OCI-LY3 (cell line): Measurements from ENCODE around the gene TTLL11.

Experiments used
- H2AFZ ChIP-seq: fragments of 200-600, 300-600 bp; shearing (Covaris generic); 2 replicates; pipeline ENCODE4 v1.6.0; 2014; ENCODE audit warnings: antibody characterized with exemption, low read depth, low read length
- H3K27ac ChIP-seq: fragments of 200-600, 300-600 bp; sonication (generic); 2 replicates; pipeline ENCODE4 v1.5.1; 2014; ENCODE audit warnings: mild to moderate bottlenecking, low read length, moderate library complexity, mixed read lengths
- H3K27me3 ChIP-seq: fragments of 200-600, 300-600 bp; sonication (generic); 2 replicates; pipeline ENCODE4 v1.6.1; 2014; ENCODE audit warnings: low read depth, low read length, mixed read lengths
- H3K36me3 ChIP-seq: fragments of 200-600, 300-600 bp; sonication (generic); replicated peaks from 2 replicates; pipeline ENCODE3; 2014; ENCODE audit warnings: low read depth, low read length, mixed read lengths
- H3K4me1 ChIP-seq: fragments of 300-600, 200-600 bp; sonication (generic); 2 replicates; pipeline ENCODE4 v1.6.1; 2014; ENCODE audit warnings: low read length, mixed read lengths
- H3K4me2 ChIP-seq: fragments of 200-600, 300-600 bp; sonication (generic); 2 replicates; pipeline ENCODE4 v1.6.1; 2014; ENCODE audit warnings: low read length, mixed read lengths
- H3K4me3 ChIP-seq: fragments of 300-600, 200-600 bp; sonication (generic); 2 replicates; pipeline ENCODE4 v1.5.1; 2014; ENCODE audit warnings: antibody characterized with exemption, mild to moderate bottlenecking, low read length, moderate library complexity
- H3K79me2 ChIP-seq: fragments of 300-600, 200-600 bp; shearing (Covaris generic); 2 replicates; pipeline ENCODE4 v1.6.1; 2014; ENCODE audit warnings: mild to moderate bottlenecking, low read length, mixed read lengths
- H3K9ac ChIP-seq: fragments of 300-600, 200-600 bp; shearing (Covaris generic); 2 replicates; pipeline ENCODE4 v1.6.0; 2014; ENCODE audit warnings: mild to moderate bottlenecking, low read length, moderate library complexity
- H3K9me3 ChIP-seq: fragments of 200-600, 300-600 bp; shearing (Covaris generic); 2 replicates; pipeline ENCODE4 v1.6.1; 2014; ENCODE audit warnings: low read length, mixed read lengths; ENCODE audit not compliant: insufficient read depth
- H4K20me1 ChIP-seq: fragments of 200-600, 300-600 bp; sonication (generic); 2 replicates; pipeline ENCODE4 v1.6.1; 2016; ENCODE audit warnings: low read length, mixed read lengths; ENCODE audit not compliant: insufficient read depth
- EZH2phosphoT487 ChIP-seq: fragments of 200-600 bp; shearing (Covaris generic); IDR thresholded peaks from 2 replicates; pipeline ENCODE4 v1.6.1; 2018; ENCODE audit warnings: antibody characterized with exemption, mixed run types, low read depth
- TF ChIP-seq, protein P1 (sequence below): fragments of 200-600, 300-600 bp; sonication (generic); IDR thresholded peaks from 2 replicates; pipeline ENCODE4 v1.5.1; 2014; ENCODE audit warnings: antibody characterized with exemption, low read length, low read depth

The TTLL11 gene

DNA sequence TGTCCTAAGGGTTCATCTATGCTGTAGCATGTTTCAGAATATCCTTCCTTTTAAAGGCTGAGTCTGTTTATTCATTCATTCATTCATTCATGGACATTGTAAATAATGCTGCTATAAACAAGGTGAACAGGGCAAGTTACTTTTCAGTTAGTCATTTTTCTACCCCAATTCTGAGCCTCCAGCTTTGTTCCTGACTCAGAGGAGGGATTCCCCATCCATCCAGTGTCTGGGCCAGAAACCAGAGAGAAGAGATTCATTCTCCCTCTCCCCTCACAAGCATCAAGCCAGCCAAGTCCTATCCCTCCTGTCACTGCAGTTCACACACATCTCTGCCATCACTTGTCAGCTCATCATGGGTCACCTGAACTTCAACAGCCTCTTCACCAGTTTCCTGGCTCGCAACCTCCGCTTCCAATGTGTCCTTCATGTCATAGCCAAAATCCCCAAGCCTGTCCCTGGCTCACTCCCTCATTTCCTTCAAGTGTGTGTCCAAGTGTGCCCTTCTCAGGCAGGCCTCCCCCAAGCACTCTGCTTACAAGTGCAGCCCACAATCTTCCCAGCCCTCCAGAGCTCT lies 203.0 kb downstream of the TTLL11 start:
- H4K20me1 ChIP-seq: no peaks in the 10 kb centered on the region
- no peak overlapping the region for H3K27ac ChIP-seq
- H2AFZ ChIP-seq: no peak overlapping the region
- H3K4me2 ChIP-seq: no peak overlapping the region
- no peak overlapping the region for H3K9ac ChIP-seq
- H3K79me2 ChIP-seq: no peaks in the 10 kb centered on the region
- H3K4me3 ChIP-seq: no peak overlapping the region
- H3K36me3 ChIP-seq: no peaks in the 10 kb centered on the region
- no peaks in the 10 kb centered on the region for H3K9me3 ChIP-seq
- H3K4me1 ChIP-seq: peaks cover 4% of the 10 kb centered on the region
- TF ChIP-seq, protein P1, sequence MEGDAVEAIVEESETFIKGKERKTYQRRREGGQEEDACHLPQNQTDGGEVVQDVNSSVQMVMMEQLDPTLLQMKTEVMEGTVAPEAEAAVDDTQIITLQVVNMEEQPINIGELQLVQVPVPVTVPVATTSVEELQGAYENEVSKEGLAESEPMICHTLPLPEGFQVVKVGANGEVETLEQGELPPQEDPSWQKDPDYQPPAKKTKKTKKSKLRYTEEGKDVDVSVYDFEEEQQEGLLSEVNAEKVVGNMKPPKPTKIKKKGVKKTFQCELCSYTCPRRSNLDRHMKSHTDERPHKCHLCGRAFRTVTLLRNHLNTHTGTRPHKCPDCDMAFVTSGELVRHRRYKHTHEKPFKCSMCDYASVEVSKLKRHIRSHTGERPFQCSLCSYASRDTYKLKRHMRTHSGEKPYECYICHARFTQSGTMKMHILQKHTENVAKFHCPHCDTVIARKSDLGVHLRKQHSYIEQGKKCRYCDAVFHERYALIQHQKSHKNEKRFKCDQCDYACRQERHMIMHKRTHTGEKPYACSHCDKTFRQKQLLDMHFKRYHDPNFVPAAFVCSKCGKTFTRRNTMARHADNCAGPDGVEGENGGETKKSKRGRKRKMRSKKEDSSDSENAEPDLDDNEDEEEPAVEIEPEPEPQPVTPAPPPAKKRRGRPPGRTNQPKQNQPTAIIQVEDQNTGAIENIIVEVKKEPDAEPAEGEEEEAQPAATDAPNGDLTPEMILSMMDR: no peak
- H3K27me3 ChIP-seq: peaks cover 6% of the 10 kb centered on the region; the same call in 1 of the 2 replicates

DNA sequence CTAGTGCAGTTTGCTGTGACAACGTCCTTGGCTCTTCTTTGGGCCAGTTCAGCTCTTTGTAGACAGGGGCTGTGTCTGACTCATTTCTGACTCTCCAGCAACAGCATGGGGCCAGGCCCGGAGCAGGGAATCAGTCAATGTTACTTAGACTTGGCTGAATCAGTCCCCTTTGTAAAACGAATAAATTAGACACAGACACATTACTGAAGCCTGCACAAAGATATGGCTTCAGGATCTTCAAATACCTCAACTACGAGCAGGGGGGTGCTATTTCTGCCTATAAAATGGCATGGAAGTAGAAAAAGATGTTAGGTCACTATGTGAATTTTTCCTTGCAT lies 204.7 kb downstream of the TTLL11 start:
- H3K27ac ChIP-seq: no peak overlapping the region

DNA sequence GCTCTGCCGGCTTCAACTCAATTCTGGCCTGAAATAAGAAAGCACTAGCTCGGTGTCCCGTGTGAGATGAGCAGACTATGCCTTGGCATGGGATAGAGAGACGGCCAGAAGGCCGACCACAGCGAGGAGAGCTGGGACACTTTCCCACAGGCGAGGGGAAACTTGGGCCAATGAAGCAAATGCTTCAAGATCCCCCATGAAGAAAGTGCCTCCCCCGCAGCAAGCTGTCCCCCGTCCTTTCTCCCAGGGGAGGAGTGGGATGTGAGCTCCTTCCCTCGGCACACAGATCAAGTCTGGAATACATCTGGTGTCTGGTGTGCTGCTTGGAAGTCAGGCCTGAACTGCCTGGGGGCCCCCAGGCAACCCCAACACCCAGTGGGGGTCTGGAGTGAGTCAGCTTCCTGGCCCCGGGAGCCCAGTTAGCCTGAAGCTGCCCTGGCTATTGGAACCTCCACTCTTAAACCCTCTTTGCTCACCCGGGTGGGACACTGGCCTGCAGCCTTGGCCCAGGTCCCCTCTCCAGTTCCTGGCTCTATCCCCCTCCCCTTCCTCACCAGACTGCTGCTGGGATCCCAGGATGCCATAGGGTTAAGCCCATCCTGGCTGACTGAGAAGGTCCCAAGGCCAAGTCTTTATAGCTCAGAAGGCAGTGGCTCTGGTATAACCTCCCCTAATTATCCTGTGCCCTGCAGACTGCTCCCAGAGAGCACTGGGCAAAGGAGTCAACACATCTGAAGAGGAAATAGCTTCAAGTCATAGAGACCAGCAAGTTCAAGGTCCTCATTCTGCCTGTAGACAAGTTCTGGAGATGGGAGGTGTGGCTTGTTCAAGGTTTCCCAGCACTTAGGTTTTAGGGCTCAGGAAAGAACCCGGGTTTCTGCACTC lies 205.3 kb downstream of the TTLL11 start:
- Histone ChIP-seq H3K79me2 (no peaks in the 10 kb centered on the region), H3K27ac (no peak overlapping the region), H3K4me2 (no peak overlapping the region), H3K9ac (no peak overlapping the region), H4K20me1 (no peaks in the 10 kb centered on the region), H3K36me3 (no peaks in the 10 kb centered on the region), H3K4me3 (no peak overlapping the region), H3K27me3 (peaks cover 8% of the 10 kb centered on the region; the same call in 1 of the 2 replicates), H3K9me3 (no peaks in the 10 kb centered on the region), H2AFZ (no peak overlapping the region), H3K4me1 (peaks cover 11% of the 10 kb centered on the region)
- TF ChIP-seq, protein P1: no peak
- no peak for TF ChIP-seq EZH2phosphoT487

More for the DNA sequence above, 204.7 kb downstream of the TTLL11 start:
- H4K20me1 ChIP-seq: no peaks in the 10 kb centered on the region
- no peak overlapping the region for H3K4me2 ChIP-seq
- peaks cover 8% of the 10 kb centered on the region; the same call in 1 of the 2 replicates for H3K27me3 ChIP-seq
- no peak overlapping the region for H2AFZ ChIP-seq
- no peaks in the 10 kb centered on the region for H3K36me3 ChIP-seq
- no peaks in the 10 kb centered on the region for H3K79me2 ChIP-seq
- no peaks in the 10 kb centered on the region for H3K9me3 ChIP-seq
- H3K4me3 ChIP-seq: no peak overlapping the region
- H3K4me1 ChIP-seq: peaks cover 11% of the 10 kb centered on the region
- no peak overlapping the region for H3K9ac ChIP-seq
- TF ChIP-seq, protein P1: no peak
- no peak for TF ChIP-seq EZH2phosphoT487

DNA sequence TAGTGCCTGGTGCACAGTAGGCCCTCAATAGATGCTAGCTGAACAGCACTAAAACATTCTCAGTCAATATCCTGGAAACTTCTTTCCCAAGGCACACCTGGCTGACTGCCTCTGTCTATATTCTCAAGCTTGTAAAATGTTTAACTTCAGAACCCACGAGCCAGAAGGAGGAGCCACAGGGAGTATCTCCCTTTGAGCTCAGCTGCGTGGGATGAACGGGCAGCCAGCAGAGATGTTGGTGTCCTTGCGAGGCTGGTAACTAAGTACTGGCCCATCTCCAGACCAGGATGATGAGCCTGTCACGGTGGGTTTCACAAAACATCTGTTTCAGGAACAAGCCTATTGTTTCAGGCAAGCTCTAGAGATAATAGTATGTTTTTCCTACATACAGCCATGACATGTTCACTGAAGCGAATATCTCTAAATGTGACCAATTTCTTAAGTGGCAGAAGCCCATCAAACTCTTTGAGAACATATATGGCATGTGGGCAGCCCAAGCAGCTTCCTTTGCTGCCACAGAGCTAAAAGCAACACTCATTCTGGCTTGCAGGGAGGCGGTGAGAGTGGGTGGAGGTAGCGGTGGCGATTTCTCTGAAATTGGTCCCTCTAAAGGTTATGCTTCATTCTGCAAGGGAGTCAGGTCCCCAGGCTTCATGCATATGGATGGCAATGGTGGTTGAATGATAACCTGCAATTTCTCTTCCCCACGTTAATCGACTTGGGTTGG lies 206.2 kb downstream of the TTLL11 start:
- Histone ChIP-seq H3K79me2 (no peaks in the 10 kb centered on the region), H3K36me3 (no peaks in the 10 kb centered on the region), H3K4me1 (peaks cover 11% of the 10 kb centered on the region), H3K9ac (no peak overlapping the region), H3K9me3 (no peaks in the 10 kb centered on the region), H2AFZ (no peak overlapping the region), H4K20me1 (no peaks in the 10 kb centered on the region), H3K27me3 (peaks cover 8% of the 10 kb centered on the region; the same call in 1 of the 2 replicates), H3K4me3 (no peak overlapping the region), H3K4me2 (no peak overlapping the region), H3K27ac (no peak overlapping the region)
- TF ChIP-seq, protein P1: no peak
- no peak for TF ChIP-seq EZH2phosphoT487
